Measurements from ENCODE around the gene WDR77.

DNA sequence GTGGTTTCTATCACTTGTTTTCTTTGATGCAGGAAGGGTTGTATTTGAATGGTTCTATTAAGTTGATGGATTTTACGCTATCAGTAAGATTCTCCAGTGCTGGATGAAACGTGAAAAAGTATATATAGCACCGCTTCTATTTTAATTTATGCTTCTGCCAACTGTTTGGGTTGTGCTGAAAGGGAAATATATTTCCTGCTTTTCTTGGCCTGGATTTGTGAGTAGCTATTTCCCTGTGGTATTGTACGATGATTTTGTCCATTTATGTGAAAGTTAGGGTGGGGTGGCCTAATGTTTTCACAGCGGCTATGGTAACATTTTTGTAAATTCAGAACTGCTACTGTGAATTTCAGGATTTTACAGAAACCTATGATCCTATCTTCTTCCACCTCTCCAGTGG is 25.1 kb upstream of the WDR77 start:
- TF ChIP-seq POLR2AphosphoS5 (IDR thresholded peaks at IDR 0.05) (no peak), CTCF (IDR thresholded peaks at IDR 0.05) (no peak)

Measured in gastroesophageal sphincter (tissue), 3 donors.